GM19395 (cell line): ENCODE measurements around the gene HABP4.

Source experiments
- ATAC-seq: cut with Tn5 transposase; IDR thresholded peaks from one replicate; pipeline ENCODE4 v1.9.1; 2021; ENCODE audit warnings: mild to moderate bottlenecking, moderate library complexity; ENCODE audit not compliant: unreplicated experiment

Gene HABP4

GRCh38 chr9:96515621-96516470, 65.9 kb downstream of the HABP4 start:
- ATAC-seq = no peak

- ATAC-seq = no peak
Observed at GRCh38 chr9:96519095-96519494, 69.1 kb downstream of the HABP4 start.

- no peak for ATAC-seq
Observed at GRCh38 chr9:96519787-96520186, 69.8 kb downstream of the HABP4 start.

- ATAC-seq = no peak
Observed at GRCh38 chr9:96522366-96522765, 72.4 kb downstream of the HABP4 start.

- ATAC-seq = no peak
Observed at GRCh38 chr9:96523374-96523773, 73.4 kb downstream of the HABP4 start.

- no peak for ATAC-seq
Observed at GRCh38 chr9:96524045-96524444, 74.1 kb downstream of the HABP4 start.

- ATAC-seq = no peak
Observed at GRCh38 chr9:96524764-96525163, 74.8 kb downstream of the HABP4 start.

- ATAC-seq = no peak
Observed at GRCh38 chr9:96532173-96532572, 82.2 kb downstream of the HABP4 start.

GRCh38 chr9:96540106-96540505, 90.1 kb downstream of the HABP4 start:
- no peak for ATAC-seq
